Mesendoderm (in vitro differentiated cells): ENCODE data around the gene ATP6V0C. TPM values are rescaled to one million over a fixed set of nuclear protein-coding genes. Genes with fewer than 3 reads are reported as not detected.

Source experiments
- DNase-seq: peaks from one replicate; pipeline ENCODE4 v3.0.0; 2013
- H2AK5ac ChIP-seq: 2 replicates; pipeline ENCODE4 v1.6.1; 2013; ENCODE audit warnings: low read length, inconsistent platforms
- H2BK120ac ChIP-seq: 2 replicates; pipeline ENCODE4 v1.6.1; 2013; ENCODE audit warnings: low read depth, mild to moderate bottlenecking, low read length, moderate library complexity, mixed read lengths
- H2BK15ac ChIP-seq: replicated peaks from 2 replicates; pipeline ENCODE4 v1.6.1; 2013; ENCODE audit warnings: low read depth, mild to moderate bottlenecking, moderate library complexity
- H2BK5ac ChIP-seq: 2 replicates; pipeline ENCODE4 v1.6.1; 2013; ENCODE audit warnings: low read length, inconsistent platforms
- H3K18ac ChIP-seq: 2 replicates; pipeline ENCODE4 v1.6.1; 2013; ENCODE audit warnings: mild to moderate bottlenecking, low read length, mixed read lengths
- H3K23ac ChIP-seq: one replicate; pipeline ENCODE4 v1.6.1; 2013; ENCODE audit warnings: low read length
- H3K27ac ChIP-seq: 2 replicates; pipeline ENCODE4 v1.5.1; 2013; ENCODE audit warnings: low read depth, mild to moderate bottlenecking, inconsistent platforms, low read length, moderate library complexity
- H3K27me3 ChIP-seq: 2 replicates; pipeline ENCODE4 v1.6.1; 2013; ENCODE audit warnings: low read length, control low read depth, mild to moderate bottlenecking, inconsistent platforms; ENCODE audit not compliant: insufficient read depth, poor library complexity
- H3K36me3 ChIP-seq: 2 replicates; pipeline ENCODE4 v1.6.1; 2013; ENCODE audit warnings: low read length, inconsistent platforms; ENCODE audit not compliant: control insufficient read depth, insufficient read depth
- H3K4ac ChIP-seq: one replicate; pipeline ENCODE4 v1.6.1; 2013; ENCODE audit warnings: low read depth, mild to moderate bottlenecking, low read length, moderate library complexity
- H3K4me1 ChIP-seq: 2 replicates; pipeline ENCODE4 v1.6.1; 2013; ENCODE audit warnings: low read depth, low read length, inconsistent platforms; ENCODE audit not compliant: control insufficient read depth
- H3K4me2 ChIP-seq: 2 replicates; pipeline ENCODE4 v1.6.1; 2013; ENCODE audit warnings: low read length
- H3K4me3 ChIP-seq: 2 replicates; pipeline ENCODE4 v1.5.1; 2013; ENCODE audit warnings: mild to moderate bottlenecking, low read length
- H3K56ac ChIP-seq: one replicate; pipeline ENCODE4 v1.6.1; 2013; ENCODE audit warnings: low read length
- H3K79me1 ChIP-seq: 2 replicates; pipeline ENCODE4 v1.6.1; 2013; ENCODE audit warnings: low read length, inconsistent platforms
- H3K79me2 ChIP-seq: 2 replicates; pipeline ENCODE4 v1.6.1; 2013; ENCODE audit warnings: mild to moderate bottlenecking, low read length; ENCODE audit not compliant: control insufficient read depth, insufficient read depth
- H3K9ac ChIP-seq: 2 replicates; pipeline ENCODE4 v1.6.1; 2013; ENCODE audit warnings: low read length, inconsistent platforms
- H4K5ac ChIP-seq: one replicate; pipeline ENCODE4 v1.6.1; 2013; ENCODE audit warnings: low read length
- H4K8ac ChIP-seq: one replicate; pipeline ENCODE4 v1.6.1; 2013; ENCODE audit warnings: low read depth, mild to moderate bottlenecking, control low read depth, low read length, moderate library complexity
- WGBS: extraction: QIAGEN DNeasy Blood & Tissue Kit; methylation state at CpG from one replicate; pipeline ENCODE4 v1.1.7; 2013; ENCODE audit warnings: low lambda C conversion rate, missing lambda C conversion rate; ENCODE audit not compliant: insufficient coverage; ENCODE audit errors: extremely low coverage; 5-methylcytosine and 5-hydroxymethylcytosine counted together
- polyA plus RNA-seq, 2 experiments: library from polyadenylated mRNA; stranded (reverse); fragments of 200-250 nt; gene quantifications; one replicate each; pipeline ENCODE4 v1.2.3, GENCODE V29; 2013

ATP6V0C gene
- polyA plus RNA-seq (2013, experiment 1 of 2), result 279 TPM
- 280 TPM for polyA plus RNA-seq (2013, experiment 2 of 2)

DNA sequence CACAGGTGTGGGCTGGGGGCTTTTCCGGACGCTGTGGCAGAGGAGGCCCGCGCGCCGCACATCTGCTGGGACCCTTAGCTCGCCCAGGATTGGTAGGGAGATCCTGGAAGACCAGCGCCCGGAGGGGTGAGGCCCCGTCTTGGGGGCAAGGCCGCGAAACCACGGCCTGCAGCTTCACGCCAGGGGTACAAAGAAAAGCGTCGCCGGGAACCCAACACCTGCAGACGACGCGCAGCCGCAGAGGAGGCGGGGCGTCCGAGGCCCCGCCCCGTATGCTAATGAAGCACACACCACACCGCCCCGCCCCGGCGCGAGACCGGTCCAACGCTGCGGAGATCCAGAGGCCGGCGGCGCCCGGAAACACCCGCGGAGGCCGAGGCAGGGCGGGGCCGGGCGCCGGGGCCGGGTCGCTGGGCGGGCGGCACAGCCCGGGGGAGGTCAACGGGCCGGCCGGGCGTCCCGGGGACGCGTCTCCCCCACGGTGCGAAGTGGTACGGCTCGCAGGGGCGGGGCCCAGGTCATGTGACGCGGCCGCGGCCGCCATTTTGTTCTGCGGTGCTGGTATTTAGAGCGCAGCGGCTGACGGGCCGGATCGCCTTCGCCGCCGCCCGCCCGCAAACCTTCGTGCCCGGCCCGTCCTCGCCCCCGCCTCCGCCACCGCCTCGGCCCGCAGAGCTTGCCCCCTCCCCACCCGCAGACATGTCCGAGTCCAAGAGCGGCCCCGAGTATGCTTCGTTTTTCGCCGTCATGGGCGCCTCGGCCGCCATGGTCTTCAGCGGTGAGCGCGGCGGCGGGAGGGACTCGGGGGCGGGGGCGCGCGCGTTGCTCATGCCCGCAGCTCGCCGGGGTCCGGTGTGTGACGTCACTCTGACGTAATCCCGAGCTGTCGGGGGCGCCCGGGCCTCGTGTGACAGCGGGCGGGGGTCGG is at the start of gene ATP6V0C:
ATP6V0C (plus strand) TSS at position 548 of the 928 bp plus-strand sequence; CDS start at position 700, 152 bp downstream.
- Histone ChIP-seq H2AK5ac (no peak within 1 kb of the TSS), H3K4me1 (peaks cover 2% of the 10 kb centered on the region), H4K8ac (peak within 1 kb of the TSS; percentile 43), H2BK5ac (no peak within 1 kb of the TSS), H3K56ac (peak within 1 kb of the TSS; percentile 98), H3K9ac (peak within 1 kb of the TSS; percentile 89), H3K36me3 (no peaks in the 10 kb centered on the region), H3K23ac (peak within 1 kb of the TSS; percentile 15), H2BK120ac (peak within 1 kb of the TSS; percentile 19), H4K5ac (no peak within 1 kb of the TSS), H3K79me1 (peaks cover 17% of the 10 kb centered on the region), H3K4me2 (peak within 1 kb of the TSS; percentile 91), H3K4me3 (peak within 1 kb of the TSS; percentile 73), H2BK15ac (no peak within 1 kb of the TSS), H3K27ac (peak within 1 kb of the TSS; percentile 94), H3K18ac (peak within 1 kb of the TSS; percentile 83), H3K27me3 (no peaks in the 10 kb centered on the region), H3K4ac (peak within 1 kb of the TSS; percentile 84), H3K79me2 (peaks cover 47% of the 10 kb centered on the region)
- no CpG with 5 or more reads among the region's 122 CpGs for WGBS
- peak; percentile 93 for DNase-seq

DNA sequence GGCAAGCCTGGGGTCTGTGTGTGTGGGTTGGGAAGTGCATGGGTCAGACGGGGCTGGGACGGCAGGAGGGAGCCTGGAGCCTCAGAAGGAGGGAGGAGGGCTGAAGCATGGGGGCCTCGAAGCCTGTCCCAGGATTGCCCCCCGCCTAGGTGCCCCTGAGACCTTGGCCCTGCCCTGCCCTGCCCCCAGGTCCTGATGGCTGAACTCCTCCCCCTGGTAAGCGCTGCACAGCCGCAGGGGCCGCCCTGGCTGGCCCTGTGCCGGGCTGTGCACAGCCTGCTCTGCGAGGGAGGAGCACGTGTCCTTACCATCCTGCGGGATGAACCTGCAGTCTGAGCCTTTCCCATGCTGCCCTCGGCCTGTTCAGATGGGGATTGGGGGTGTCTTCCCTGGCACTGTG is 49.4 kb upstream of the ATP6V0C start:
- Histone ChIP-seq H2BK15ac (no peak overlapping the region), H3K4me2 (no peak overlapping the region), H3K79me2 (peaks cover 1% of the 10 kb centered on the region), H3K27me3 (peaks cover 2% of the 10 kb centered on the region), H2BK120ac (no peak overlapping the region), H3K4ac (no peak overlapping the region), H2BK5ac (no peak overlapping the region), H4K8ac (no peak overlapping the region), H3K27ac (no peak overlapping the region), H3K56ac (no peak overlapping the region), H3K9ac (no peak overlapping the region), H3K79me1 (peaks cover 7% of the 10 kb centered on the region), H2AK5ac (no peak overlapping the region), H3K4me3 (no peak overlapping the region), H3K23ac (no peak overlapping the region), H4K5ac (no peak overlapping the region), H3K36me3 (no peaks in the 10 kb centered on the region), H3K4me1 (peaks cover 3% of the 10 kb centered on the region), H3K18ac (no peak overlapping the region)
- no peak for DNase-seq
- no CpG with 5 or more reads among the region's 12 CpGs for WGBS

GRCh38 chr16:2465653-2466415 is 47.9 kb upstream of the ATP6V0C start:
- Histone ChIP-seq H3K9ac (no peak overlapping the region), H4K8ac (no peak overlapping the region), H3K18ac (no peak overlapping the region), H2AK5ac (no peak overlapping the region), H3K36me3 (no peaks in the 10 kb centered on the region), H3K79me1 (peaks cover 3% of the 10 kb centered on the region), H3K4me2 (no peak overlapping the region), H3K27me3 (peaks cover 4% of the 10 kb centered on the region), H3K4me3 (no peak overlapping the region), H3K4me1 (peaks cover under 1% of the 10 kb centered on the region), H3K79me2 (peaks cover under 1% of the 10 kb centered on the region), H2BK5ac (no peak overlapping the region), H3K4ac (no peak overlapping the region), H3K27ac (no peak overlapping the region), H2BK120ac (no peak overlapping the region), H3K56ac (no peak overlapping the region), H4K5ac (no peak overlapping the region), H2BK15ac (no peak overlapping the region), H3K23ac (no peak overlapping the region)
- WGBS, result no CpG with 5 or more reads among the region's 12 CpGs
- DNase-seq, result peak; percentile 56

- WGBS, result no CpG with 5 or more reads among the region's 29 CpGs
- Histone ChIP-seq H2BK5ac (no peak overlapping the region), H3K18ac (no peak overlapping the region), H3K27me3 (peaks cover 7% of the 10 kb centered on the region), H3K36me3 (no peaks in the 10 kb centered on the region), H2BK15ac (no peak overlapping the region), H3K4me3 (no peak overlapping the region), H4K5ac (no peak overlapping the region), H3K23ac (no peak overlapping the region), H2BK120ac (no peak overlapping the region), H3K56ac (peak overlapping the region; percentile 60), H4K8ac (no peak overlapping the region), H3K4me2 (no peak overlapping the region), H3K79me2 (no peaks in the 10 kb centered on the region), H3K27ac (no peak overlapping the region), H2AK5ac (no peak overlapping the region), H3K9ac (peak overlapping the region; percentile 54), H3K79me1 (no peaks in the 10 kb centered on the region), H3K4me1 (no peaks in the 10 kb centered on the region), H3K4ac (no peak overlapping the region)
- DNase-seq, result no peak
These were observed 46.9 kb upstream of the ATP6V0C start for GRCh38 chr16:2466667-2467527.

GRCh38 chr16:2467528-2468232 is 46.1 kb upstream of the ATP6V0C start:
- H3K9ac ChIP-seq, result peak overlapping the region; percentile 76
- no peaks in the 10 kb centered on the region for H3K4me1 ChIP-seq
- no peaks in the 10 kb centered on the region for H3K79me2 ChIP-seq
- H2BK120ac ChIP-seq, result no peak overlapping the region
- no peak overlapping the region for H3K23ac ChIP-seq
- peaks cover 9% of the 10 kb centered on the region for H3K27me3 ChIP-seq
- peak overlapping the region; percentile 85 for H3K56ac ChIP-seq
- H4K5ac ChIP-seq, result no peak overlapping the region
- H3K4ac ChIP-seq, result peak overlapping the region; percentile 90
- H2AK5ac ChIP-seq, result no peak overlapping the region
- no peak overlapping the region for H3K4me3 ChIP-seq
- H4K8ac ChIP-seq, result no peak overlapping the region
- peak overlapping the region; percentile 51 for H3K18ac ChIP-seq
- DNase-seq, result peak; percentile 68
- no peak overlapping the region for H2BK5ac ChIP-seq
- no CpG with 5 or more reads among the region's 80 CpGs for WGBS
- no peak overlapping the region for H3K27ac ChIP-seq
- no peaks in the 10 kb centered on the region for H3K79me1 ChIP-seq
- peak overlapping the region; percentile 58 for H3K4me2 ChIP-seq
- no peaks in the 10 kb centered on the region for H3K36me3 ChIP-seq
- H2BK15ac ChIP-seq, result no peak overlapping the region
